HG03045 (cell line): ENCODE data around the gene SFTPB.
"Not testable (repeated sequence)": the region's sequence is repeated elsewhere in the genome, so short reads cannot be mapped to it uniquely, and the experiment has no call there.

Experiments
- ATAC-seq: cut with Tn5 transposase; IDR thresholded peaks from one replicate; pipeline ENCODE4 v1.9.1; 2021; ENCODE audit warnings: mild to moderate bottlenecking, moderate library complexity; ENCODE audit not compliant: unreplicated experiment

Gene SFTPB

GRCh38 chr2:85660301-85660700, 7.7 kb downstream of the SFTPB start:
- not testable (repeated sequence) for ATAC-seq

- no peak for ATAC-seq
Observed at GRCh38 chr2:85659324-85659981, 8.5 kb downstream of the SFTPB start.

GRCh38 chr2:85657399-85657798, 10.6 kb downstream of the SFTPB start:
- not testable (repeated sequence) for ATAC-seq

GRCh38 chr2:85656468-85656867, 11.5 kb downstream of the SFTPB start:
- no peak for ATAC-seq

- ATAC-seq, result no peak
Observed at GRCh38 chr2:85655961-85656417, 12.0 kb downstream of the SFTPB start.

GRCh38 chr2:85653996-85654395, 14.0 kb downstream of the SFTPB start:
- no peak for ATAC-seq

GRCh38 chr2:85652056-85652455, 15.9 kb downstream of the SFTPB start:
- no peak for ATAC-seq

- ATAC-seq, result no peak
Observed at GRCh38 chr2:85651097-85651496, 16.9 kb downstream of the SFTPB start.

DNA sequence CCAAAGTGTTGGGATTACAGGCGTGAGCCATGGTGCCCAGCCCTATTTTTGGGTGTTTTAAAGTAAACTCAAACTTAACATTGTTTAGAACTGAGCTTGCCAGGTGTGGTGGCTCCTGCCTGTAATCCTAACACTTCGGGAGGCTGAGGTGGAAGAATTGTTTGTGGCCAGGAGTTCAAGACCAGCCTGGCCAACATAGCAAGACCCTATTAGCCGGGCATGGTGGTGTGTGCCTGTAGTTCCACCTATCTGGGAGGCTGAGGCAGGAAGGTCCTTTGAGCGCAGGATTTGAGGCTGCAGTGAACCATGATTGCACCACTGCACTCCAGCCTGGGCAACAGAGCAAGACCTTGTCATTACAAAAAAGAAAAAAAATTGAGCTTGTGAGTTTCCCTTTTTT, 17.5 kb downstream of the SFTPB start:
- ATAC-seq, result no peak

GRCh38 chr2:85649201-85650190, 18.5 kb downstream of the SFTPB start:
- no peak for ATAC-seq

- ATAC-seq, result no peak
Observed at GRCh38 chr2:85648619-85649018, 19.4 kb downstream of the SFTPB start.

- ATAC-seq, result no peak
Observed at GRCh38 chr2:85647823-85648526, 20.0 kb downstream of the SFTPB start.

GRCh38 chr2:85646166-85646565, 21.8 kb downstream of the SFTPB start:
- no peak for ATAC-seq

DNA sequence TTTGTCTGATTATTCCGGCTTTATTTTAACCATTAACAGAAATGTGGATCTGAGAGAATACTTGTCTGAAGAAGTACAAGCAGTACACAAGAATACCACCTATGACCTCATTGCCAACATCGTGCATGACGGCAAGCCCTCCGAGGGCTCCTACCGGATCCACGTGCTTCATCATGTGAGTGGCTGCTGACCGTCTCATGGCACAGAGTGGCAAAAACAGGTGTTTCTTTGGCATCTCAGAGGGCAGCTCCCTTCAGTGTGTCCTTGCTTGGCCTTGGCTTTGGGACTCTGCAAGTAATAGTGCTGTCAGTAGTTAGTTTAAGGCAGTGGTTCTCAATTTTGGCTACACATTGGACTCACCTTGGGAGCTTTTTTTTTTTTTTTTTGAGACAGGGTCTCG, 23.1 kb downstream of the SFTPB start:
- ATAC-seq, result no peak

DNA sequence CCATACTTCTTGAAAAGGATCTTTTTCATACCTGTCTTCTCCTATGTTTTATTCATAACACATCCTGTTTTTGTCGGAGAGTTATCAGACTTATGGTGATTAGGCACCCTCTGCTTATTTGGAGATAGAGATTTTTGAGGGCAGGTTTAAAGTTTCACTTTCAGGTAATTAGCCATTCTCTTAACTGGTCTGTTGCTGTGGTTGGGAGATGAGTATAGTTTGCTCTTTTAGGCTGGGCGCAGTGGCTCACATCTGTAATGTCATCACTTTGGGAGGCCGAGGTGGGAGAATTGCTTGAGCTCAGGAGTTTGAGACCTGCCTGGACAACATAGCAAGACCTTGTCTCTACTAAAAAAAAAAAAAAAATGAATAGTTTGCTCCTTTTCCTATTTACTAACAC, 25.3 kb downstream of the SFTPB start:
- ATAC-seq, result peak; percentile 55

DNA sequence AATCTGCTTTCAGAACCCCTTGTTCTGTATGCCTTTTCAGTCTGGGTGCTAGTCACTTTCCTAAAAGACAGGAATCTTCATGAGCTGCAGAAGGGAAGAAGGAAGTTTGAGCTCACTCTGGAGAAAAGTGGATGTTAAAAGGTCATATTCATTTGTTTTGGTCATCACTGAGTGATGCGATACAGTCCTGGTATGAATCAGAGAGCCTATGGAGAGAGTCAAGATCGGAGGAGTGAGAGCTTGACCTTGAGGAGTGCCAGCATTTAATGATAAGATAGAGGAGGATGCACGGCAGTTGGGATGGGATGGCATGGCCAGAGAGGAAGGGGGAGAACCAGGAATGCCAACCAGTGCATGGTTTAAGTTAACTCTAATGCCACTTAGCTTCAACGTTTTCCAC, 32.4 kb downstream of the SFTPB start:
- ATAC-seq, result no peak

DNA sequence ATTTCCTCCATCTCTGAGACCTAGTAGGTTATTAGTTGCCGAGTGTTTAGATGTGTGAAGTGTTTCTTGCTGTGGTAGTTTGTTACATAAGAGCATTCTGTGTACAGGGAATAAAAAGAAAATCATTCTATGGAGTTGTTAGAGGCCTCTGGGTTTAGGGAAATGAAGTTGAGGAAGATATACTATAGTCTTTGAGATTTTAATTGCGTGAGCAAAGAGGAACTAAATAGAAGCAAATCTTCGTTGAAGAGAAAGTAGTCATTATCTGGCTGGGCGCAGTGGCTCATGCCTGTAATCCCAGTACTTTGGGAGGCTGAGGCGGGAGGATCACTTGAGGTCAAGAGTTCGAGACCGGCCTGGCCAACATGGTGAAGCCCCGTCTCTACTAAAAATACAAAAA, 33.0 kb downstream of the SFTPB start:
- no peak for ATAC-seq

- no peak for ATAC-seq
Observed at GRCh38 chr2:85631316-85631715, 36.7 kb downstream of the SFTPB start.

- no peak for ATAC-seq
Observed at GRCh38 chr2:85628658-85629057, 39.3 kb downstream of the SFTPB start.

GRCh38 chr2:85623991-85624390, 44.0 kb downstream of the SFTPB start:
- ATAC-seq, result no peak

DNA sequence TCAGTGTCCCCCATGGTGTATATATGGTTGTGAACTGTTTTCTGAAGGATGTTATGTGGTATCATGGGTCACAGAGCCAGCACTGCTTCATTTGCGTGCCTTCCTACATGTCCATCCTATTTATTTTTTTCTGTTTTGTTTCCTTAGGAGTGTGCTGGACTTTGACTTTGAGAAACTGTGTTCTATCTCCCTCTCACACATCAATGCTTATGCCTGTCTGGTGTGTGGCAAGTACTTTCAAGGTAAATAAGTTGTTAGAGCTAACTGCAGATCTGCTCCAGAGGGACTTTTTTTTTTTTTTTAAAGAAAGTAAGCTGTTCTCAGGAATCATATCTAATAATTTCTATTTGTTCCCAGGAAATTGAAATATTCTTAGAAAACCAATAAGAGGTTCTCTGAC, 46.7 kb downstream of the SFTPB start:
- ATAC-seq, result no peak
